Muscle layer of colon (tissue), 2 donors: ENCODE measurements around the gene STIM1.

ENCODE experiments used
- H3K27ac ChIP-seq: one replicate; pipeline ENCODE4 v1.7.0; 2013; ENCODE audit warnings: low read depth, mild to moderate bottlenecking, low read length, moderate library complexity
- H3K27me3 ChIP-seq, 2 donors: one replicate each; pipeline ENCODE4 v1.7.0; 2013; ENCODE audit warnings: low read length in 2 of 2, mild to moderate bottlenecking in 2 of 2; ENCODE audit not compliant: insufficient read depth in 2 of 2, control insufficient read depth in 1 of 2
- H3K36me3 ChIP-seq: one replicate; pipeline ENCODE4 v1.7.0; 2013; ENCODE audit warnings: mild to moderate bottlenecking, low read length; ENCODE audit not compliant: insufficient read depth
- H3K4me1 ChIP-seq: one replicate; pipeline ENCODE4 v1.7.0; 2013; ENCODE audit warnings: mild to moderate bottlenecking, low read length; ENCODE audit not compliant: insufficient read depth
- H3K4me3 ChIP-seq, 2 donors: one replicate each; pipeline ENCODE4 v1.7.0; 2013; ENCODE audit warnings: low read length in 2 of 2, low read depth in 1 of 2, mild to moderate bottlenecking in 1 of 2, moderate library complexity in 1 of 2
- H3K9ac ChIP-seq: one replicate; pipeline ENCODE4 v1.7.0; 2013; ENCODE audit warnings: low read length
- H3K9me3 ChIP-seq: one replicate; pipeline ENCODE4 v1.7.0; 2013; ENCODE audit warnings: mild to moderate bottlenecking, low read length
- donor health status: abdominal sarcoma.
- donor health status: Adenocarcinoma of cecum.

Gene STIM1

DNA sequence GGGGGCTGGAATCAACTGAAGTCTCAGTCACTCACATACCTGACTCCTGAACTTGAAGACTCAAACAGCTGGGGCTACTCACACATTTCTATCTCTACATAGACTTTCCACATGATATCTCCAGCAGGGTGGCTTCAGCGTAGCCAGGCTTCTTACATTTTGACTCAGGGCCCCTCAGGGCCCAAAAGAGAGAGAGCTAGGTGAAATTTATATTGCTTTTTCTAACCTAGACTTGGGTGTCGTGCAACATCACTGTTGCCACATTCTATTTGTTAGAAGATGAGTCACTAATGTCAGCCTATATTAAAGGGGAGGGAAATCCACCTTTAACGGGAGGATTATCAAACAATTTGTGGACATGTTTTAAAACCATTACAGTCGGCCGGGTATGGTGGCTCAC, 167.2 kb downstream of the STIM1 start:
- Histone ChIP-seq H3K9ac (no peak overlapping the region), H3K4me3 (no peak overlapping the region), H3K36me3 (no peaks in the 10 kb centered on the region), H3K9me3 (no peaks in the 10 kb centered on the region), H3K27ac (no peak overlapping the region), H3K27me3 (no peaks in the 10 kb centered on the region), H3K4me1 (peaks cover 30% of the 10 kb centered on the region)

DNA sequence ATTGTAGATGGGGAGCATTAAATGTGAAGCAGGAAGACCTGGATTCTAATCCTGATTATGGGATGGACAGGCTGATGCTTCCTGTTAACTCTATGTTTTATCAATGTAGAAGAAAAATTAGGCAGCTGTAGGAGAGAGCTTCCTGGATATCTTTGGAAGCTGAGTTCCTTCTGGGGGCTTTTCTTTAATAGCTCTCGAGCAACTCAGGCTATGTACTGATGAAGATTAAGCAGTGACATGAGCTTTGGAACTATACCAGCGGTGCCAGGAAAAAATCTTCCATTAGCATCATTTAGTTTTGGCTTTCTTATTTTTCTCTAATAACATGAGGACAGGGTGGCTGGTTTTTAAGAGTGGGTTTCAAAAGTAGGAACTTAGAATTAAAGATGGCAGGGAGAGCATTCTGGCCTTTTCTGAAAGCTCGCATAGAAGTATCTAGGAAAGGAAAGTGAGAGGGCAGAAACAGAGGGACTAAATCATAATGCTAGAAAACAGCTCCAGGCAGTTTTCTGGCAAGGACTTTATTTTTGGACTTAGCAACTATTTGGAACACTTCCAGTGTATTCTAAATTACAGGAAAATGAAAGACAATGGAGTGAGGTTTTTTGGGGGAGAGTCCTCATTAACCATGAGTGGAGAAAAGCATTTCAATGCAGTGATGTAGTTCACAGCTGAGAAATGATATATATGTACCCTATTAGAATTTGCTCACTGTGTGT, 169.9 kb downstream of the STIM1 start:
- no peaks in the 10 kb centered on the region for H3K9me3 ChIP-seq
- H3K4me1 ChIP-seq: peaks cover 35% of the 10 kb centered on the region
- peak overlapping the region; percentile 72 for H3K27ac ChIP-seq
- H3K27me3 ChIP-seq: no peaks in the 10 kb centered on the region
- no peaks in the 10 kb centered on the region for H3K36me3 ChIP-seq
- no peak overlapping the region for H3K4me3 ChIP-seq
- H3K9ac ChIP-seq: no peak overlapping the region

DNA sequence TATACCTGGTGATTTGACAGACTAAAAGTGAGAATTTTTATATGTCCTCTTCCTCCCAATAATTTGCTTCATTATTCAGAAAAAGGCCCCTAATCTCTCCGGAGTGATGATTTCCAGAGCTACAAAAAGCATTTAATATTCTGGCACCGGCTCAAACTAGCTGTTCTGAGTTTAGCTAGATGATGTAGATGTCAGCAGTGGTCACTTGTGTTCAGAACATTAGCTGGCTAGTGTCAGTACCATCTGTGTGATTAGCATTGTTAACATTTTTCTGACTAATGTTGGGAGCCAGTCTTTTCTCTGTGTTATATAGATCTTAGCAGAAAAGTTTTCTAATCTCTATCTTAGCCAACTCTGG, 170.5 kb downstream of the STIM1 start:
- no peak overlapping the region for H3K4me3 ChIP-seq
- H3K36me3 ChIP-seq: no peaks in the 10 kb centered on the region
- H3K27me3 ChIP-seq: no peaks in the 10 kb centered on the region
- peaks cover 35% of the 10 kb centered on the region for H3K4me1 ChIP-seq
- H3K9me3 ChIP-seq: no peaks in the 10 kb centered on the region
- no peak overlapping the region for H3K9ac ChIP-seq
- peak overlapping the region; percentile 54 for H3K27ac ChIP-seq

DNA sequence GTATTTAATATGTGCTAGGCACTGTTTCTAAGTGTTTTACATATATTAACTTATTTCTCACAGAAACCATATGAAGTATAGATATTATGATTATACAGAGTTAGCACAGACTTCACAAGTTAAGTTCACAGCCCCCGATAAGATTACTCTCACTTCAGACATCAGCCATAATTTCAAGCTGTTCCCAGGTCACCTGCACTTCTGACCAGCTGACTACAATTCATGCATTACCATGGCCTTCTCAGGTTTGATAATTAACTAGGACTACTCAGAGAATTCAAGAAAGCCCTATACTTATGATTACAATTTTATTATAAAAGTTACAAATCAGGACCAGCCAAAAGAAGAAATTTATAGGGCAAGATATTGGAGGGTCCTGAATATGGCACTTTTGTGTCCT, 170.9 kb downstream of the STIM1 start:
- H3K9me3 ChIP-seq: no peaks in the 10 kb centered on the region
- no peaks in the 10 kb centered on the region for H3K36me3 ChIP-seq
- H3K27ac ChIP-seq: peak overlapping the region; percentile 54
- H3K9ac ChIP-seq: no peak overlapping the region
- peaks cover 35% of the 10 kb centered on the region for H3K4me1 ChIP-seq
- H3K27me3 ChIP-seq: no peaks in the 10 kb centered on the region
- no peak overlapping the region for H3K4me3 ChIP-seq

DNA sequence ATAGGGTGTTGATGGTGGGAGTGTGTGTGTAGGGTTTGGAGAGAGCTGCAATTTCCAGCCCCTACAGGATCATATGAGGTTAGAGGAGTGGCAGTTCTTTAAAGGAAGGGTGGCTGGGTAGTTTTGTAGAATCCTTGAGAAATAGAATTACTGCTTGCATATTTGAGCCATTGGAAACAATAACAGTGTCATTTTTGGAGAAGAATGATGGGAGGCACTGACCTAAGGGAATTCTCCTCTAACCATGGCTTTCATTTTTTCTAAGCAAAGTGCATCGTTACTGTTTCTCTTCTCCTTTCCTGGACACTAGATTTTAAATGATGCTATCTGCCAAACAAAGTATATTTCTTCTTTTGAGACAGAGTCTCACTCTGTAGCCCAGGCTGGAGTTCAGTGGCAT, 172.3 kb downstream of the STIM1 start:
- Histone ChIP-seq H3K4me1 (peaks cover 35% of the 10 kb centered on the region), H3K27ac (peak overlapping the region; percentile 50), H3K4me3 (no peak overlapping the region)

DNA sequence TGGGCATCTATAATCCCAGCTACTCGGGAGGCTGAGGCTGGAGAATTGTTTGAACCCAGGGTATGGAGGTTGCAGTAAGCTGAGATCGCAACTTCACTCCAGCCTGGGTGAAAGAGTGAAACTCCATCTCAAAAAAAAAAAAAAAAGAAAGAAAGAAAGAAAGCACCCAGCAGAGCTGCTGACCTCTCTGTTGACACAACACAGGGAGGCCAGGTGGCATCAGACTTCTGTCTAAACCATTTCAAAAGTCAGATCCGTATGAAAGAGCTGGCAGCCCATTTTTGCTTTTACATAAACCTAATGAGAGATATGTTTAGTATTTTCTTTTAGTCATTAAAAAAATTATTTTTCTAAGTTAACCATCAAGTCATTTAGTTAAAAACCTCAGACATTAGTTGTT, 174.7 kb downstream of the STIM1 start:
- peaks cover 27% of the 10 kb centered on the region for H3K4me1 ChIP-seq
- H3K27me3 ChIP-seq: no peaks in the 10 kb centered on the region
- H3K4me3 ChIP-seq: no peak overlapping the region
- H3K27ac ChIP-seq: no peak overlapping the region
- no peak overlapping the region for H3K9ac ChIP-seq
- H3K9me3 ChIP-seq: no peaks in the 10 kb centered on the region
- no peaks in the 10 kb centered on the region for H3K36me3 ChIP-seq

More for the DNA sequence above, 172.3 kb downstream of the STIM1 start:
- Histone ChIP-seq H3K27me3 (no peaks in the 10 kb centered on the region), H3K36me3 (no peaks in the 10 kb centered on the region), H3K9me3 (no peaks in the 10 kb centered on the region), H3K9ac (no peak overlapping the region)

DNA sequence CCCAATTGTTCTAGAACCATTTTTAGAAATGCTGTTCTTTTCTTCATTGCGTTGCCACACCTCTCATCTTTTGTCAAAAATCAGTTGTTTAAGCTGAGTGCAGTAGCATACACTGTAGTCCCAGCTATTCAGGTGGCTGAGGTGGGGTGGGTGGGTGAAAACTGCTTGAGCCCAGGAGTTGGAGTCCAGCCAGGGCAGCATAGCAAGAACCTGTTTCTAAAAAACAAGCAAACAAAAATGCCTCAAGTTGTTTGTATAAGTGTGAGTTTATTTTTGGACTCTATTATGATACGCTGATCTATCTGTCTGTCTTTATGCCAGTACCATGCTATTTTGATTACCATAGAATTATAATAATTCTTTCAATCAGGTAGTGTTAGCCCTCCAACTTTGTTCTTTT, 176.6 kb downstream of the STIM1 start:
- Histone ChIP-seq H3K27ac (no peak overlapping the region), H3K36me3 (no peaks in the 10 kb centered on the region), H3K27me3 (no peaks in the 10 kb centered on the region), H3K9me3 (no peaks in the 10 kb centered on the region), H3K4me3 (no peak overlapping the region), H3K9ac (no peak overlapping the region), H3K4me1 (peaks cover 9% of the 10 kb centered on the region)

DNA sequence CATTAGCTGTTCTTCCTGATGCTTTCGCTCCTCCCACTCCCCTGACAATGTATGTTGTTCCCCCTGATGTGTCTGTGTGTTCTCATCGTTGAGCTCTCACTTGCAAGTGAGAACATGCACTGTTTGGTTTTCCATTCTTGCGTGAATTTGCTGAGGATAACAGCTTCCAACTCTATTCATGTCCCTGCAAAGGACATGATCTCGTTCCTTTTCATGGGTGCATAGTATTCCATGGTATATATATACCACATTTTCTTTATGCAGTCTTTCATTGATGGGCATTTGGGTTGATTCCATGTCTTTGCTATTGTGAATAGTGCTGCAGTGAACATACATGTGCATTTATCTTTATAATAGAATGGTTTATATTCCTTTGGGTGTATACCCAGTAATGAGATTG, 180.5 kb downstream of the STIM1 start:
- Histone ChIP-seq H3K36me3 (no peaks in the 10 kb centered on the region), H3K4me3 (no peak overlapping the region), H3K4me1 (no peaks in the 10 kb centered on the region), H3K9me3 (no peaks in the 10 kb centered on the region), H3K27me3 (no peaks in the 10 kb centered on the region), H3K9ac (no peak overlapping the region), H3K27ac (no peak overlapping the region)

DNA sequence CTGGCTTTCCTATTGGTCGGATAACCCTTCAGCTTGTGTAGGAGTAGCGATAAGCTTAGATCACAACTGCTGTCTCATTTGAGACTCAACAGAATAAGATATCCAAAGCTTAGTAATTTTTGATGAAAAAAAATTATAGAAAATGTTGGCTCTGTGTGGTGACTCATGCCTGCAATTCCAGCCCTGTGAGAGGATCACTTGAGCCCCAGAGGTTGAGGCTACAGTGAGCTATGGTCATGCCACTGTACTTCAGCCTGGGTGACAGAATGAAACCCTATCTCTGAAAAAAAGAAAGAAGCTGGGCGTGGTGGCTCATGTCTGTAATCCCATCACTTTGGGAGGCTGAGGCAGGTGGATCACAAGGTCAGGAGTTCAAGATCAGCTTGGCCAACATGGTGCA, 183.5 kb downstream of the STIM1 start:
- no peak overlapping the region for H3K9ac ChIP-seq
- H3K9me3 ChIP-seq: no peaks in the 10 kb centered on the region
- no peaks in the 10 kb centered on the region for H3K36me3 ChIP-seq
- no peaks in the 10 kb centered on the region for H3K27me3 ChIP-seq
- no peak overlapping the region for H3K4me3 ChIP-seq
- peaks cover 3% of the 10 kb centered on the region for H3K4me1 ChIP-seq
- no peak overlapping the region for H3K27ac ChIP-seq

DNA sequence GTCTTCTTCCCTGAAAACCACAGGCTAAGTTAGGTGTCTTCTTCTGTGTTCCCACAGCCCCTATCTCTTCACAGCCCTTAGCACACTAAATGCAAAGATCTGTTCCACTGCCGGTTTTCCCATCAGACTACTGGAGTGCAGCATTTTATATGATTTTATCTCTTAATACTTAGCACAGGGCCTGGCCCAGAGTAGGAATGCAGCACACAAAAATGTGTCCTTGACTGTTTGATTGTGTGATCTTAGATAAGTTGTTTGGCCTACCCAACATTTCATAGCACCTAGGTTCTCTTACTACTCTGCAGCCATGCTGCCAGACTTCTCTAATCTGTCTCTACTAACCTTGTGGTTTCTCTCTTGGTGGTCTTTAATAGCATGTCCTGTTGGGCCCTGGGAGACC, 185.0 kb downstream of the STIM1 start:
- H3K27me3 ChIP-seq: no peaks in the 10 kb centered on the region
- H3K9me3 ChIP-seq: no peaks in the 10 kb centered on the region
- no peak overlapping the region for H3K27ac ChIP-seq
- no peak overlapping the region for H3K4me3 ChIP-seq
- H3K4me1 ChIP-seq: peaks cover 18% of the 10 kb centered on the region
- H3K36me3 ChIP-seq: no peaks in the 10 kb centered on the region
- H3K9ac ChIP-seq: no peak overlapping the region

DNA sequence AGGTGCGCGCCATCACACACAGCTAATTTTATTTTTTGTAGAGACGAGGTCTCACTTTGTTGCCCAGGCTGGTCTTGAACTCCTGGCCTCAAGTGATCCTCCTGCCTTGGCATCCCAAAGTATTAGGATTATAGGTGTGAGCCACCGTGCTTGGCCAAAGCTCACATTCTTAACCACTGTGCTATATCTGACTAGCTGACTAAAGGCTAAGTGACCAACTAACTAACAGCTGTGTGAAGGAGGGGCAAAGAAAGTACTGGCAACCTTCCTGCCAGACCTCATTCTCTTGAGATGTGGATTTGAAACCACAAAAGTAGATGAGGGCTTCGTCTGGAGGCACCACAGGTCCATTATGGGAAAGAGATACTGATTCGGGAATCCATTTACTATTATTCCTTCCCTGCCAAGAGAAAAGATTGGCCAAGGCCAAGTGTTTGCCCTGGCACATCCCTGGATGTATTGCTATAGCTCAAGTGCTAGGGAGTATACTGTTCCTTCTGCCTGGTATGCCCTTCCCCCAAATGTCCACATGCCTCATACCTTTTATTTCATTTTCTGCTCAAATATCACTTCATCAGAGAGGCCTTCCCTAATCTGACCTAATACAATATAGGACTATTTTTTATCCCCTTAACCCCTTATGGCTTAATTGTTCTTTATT, 186.4 kb downstream of the STIM1 start:
- Histone ChIP-seq H3K27ac (no peak overlapping the region), H3K4me3 (no peak overlapping the region), H3K4me1 (peaks cover 20% of the 10 kb centered on the region), H3K27me3 (no peaks in the 10 kb centered on the region), H3K36me3 (no peaks in the 10 kb centered on the region), H3K9me3 (no peaks in the 10 kb centered on the region), H3K9ac (no peak overlapping the region)
